OCI-M1 (cell line): ENCODE data around the gene HHIP.
"Not testable (repeated sequence)": the region's sequence is repeated elsewhere in the genome, so short reads cannot be mapped to it uniquely, and the experiment has no call there.

Experiments
- DNase-seq: peaks from one replicate; lab custom pipeline; 2025; lab: John Stamatoyannopoulos, UW

The HHIP gene

GRCh38 chr4:144748814-144749555, 103.0 kb downstream of the HHIP start:
- no peak for DNase-seq

DNA sequence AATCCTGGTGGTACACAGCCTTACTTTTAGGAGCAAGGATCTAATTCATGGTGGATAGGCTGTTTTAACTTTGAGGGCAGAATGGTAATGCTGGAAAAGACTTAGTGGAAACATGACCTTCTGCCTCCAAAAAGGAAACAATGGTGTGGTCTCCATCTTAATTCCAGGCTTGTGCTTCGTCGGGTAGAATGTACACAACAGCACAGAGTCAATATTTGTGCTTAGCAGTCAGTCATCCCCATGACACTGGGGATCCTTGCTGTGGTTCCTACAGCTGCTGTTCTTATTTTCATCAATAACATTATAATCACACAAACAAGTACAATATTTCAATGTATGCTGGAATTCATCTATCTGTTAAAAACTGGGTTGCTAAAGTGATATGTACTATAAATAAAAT, 104.4 kb downstream of the HHIP start:
- DNase-seq, result no peak

- peak; percentile 70 for DNase-seq
Observed at GRCh38 chr4:144754562-144755410, 108.8 kb downstream of the HHIP start.

DNA sequence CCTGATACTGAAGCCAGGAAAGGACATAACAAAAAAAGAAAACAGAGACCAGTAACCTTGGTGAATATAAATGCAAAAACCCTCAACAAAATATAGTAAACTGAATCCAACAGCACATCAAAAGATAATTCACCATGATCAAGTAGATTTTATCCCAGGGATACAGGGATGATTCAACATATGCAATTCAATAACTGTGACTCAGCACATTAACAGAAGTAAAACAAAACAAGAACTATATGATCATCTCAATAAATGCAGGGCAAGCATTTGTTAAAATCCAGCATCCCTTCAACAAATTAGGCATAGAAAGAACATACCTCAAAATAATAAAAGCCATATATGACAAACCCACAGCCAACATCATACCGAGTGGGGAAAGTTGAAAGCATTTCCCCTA, 112.0 kb downstream of the HHIP start:
- DNase-seq, result no peak

- not testable (repeated sequence) for DNase-seq
Observed at GRCh38 chr4:144768809-144769208, 122.9 kb downstream of the HHIP start.

GRCh38 chr4:144778364-144778763, 132.4 kb downstream of the HHIP start:
- no peak for DNase-seq

DNA sequence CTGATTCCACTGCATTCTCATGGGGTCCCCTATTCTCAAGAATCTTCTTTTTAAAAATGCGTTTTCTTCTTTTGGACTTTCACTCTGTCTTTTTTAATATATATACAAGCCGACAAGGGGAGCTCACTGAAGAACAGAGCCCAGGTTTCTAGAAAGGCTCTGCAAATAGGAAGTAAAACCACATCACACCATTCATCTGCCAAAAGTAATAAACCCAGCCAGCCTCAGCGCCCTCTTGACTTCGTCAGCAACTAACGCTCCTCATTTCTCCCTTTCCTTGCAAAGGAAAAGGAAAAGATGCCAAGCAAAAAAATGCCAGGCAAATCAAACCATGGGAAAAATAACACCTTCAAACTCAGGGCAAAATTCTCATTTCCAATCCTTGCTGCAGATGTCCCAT, 136.4 kb downstream of the HHIP start:
- no peak for DNase-seq

DNA sequence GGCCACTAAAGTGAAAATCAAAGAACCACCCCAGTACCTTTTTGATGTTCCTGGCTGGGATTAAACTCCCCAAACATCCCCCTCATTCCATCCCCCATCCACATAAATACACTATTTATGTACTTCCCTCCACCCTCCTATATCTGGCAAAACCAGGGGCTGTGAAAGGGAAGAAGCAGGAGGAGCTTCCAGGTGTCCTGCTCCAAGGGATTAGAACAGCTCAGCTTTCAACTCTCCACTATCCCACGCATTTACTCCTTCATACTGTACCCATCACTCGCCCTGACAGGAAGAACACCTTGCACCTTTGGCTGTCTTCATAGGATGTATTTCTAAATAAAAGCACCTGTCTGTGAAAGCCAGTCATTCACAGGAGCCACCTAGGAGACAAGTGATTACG, 140.0 kb downstream of the HHIP start:
- no peak for DNase-seq

GRCh38 chr4:144787365-144788258, 141.7 kb downstream of the HHIP start:
- DNase-seq, result peak; percentile 68

DNA sequence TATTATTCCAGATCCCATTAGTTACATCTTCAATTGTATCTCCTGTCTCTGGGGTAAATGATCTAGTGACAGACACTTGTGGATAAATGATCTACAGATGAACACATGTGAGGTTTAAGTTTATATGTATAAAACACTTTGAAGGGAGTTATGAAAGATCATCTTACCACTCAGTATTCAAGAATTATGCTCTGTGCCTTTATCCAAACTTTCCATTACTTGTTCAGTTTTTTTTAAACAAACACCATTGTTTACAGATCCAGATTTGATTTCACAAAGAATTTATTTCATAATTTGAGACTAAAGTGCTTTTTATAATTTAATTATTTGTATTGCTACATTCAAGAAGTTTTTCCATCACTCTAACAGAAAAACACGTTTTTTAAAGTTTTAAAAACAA, 142.5 kb downstream of the HHIP start:
- no peak for DNase-seq

DNA sequence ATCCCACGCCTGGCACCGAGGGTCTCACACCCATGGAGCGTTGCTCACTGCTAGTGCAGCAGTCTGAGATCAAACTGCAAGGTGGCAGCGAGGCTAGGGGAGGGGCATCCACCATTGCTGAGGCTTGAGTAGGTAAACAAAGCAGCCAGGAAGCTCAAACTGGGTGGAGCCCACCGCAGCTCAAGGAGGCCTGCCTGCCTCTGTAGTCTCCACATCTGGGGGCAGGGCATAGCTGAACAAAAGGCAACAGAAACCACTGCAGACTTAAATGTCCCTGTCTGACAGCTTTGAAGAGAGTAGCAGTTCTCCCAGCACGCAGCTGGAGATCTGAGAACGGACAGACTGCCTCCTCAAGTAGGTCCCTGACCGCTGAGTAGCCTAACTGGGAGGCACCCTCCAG, 146.0 kb downstream of the HHIP start:
- not testable (repeated sequence) for DNase-seq
